H4 (cell line): ENCODE results near the gene SIX4. TPM values are rescaled to one million over a fixed set of nuclear protein-coding genes. Genes with fewer than 3 reads are reported as not detected.
"Not testable (repeated sequence)": the region's sequence is repeated elsewhere in the genome, so short reads cannot be mapped to it uniquely, and the experiment has no call there.

Experiments used
- DNase-seq: peaks from one replicate; pipeline ENCODE4 v3.0.0-alpha.2; 2015; ENCODE audit warnings: low spot score
- total RNA-seq: library from RNA; depleted of rRNA; stranded (reverse); fragments of >200 nt; shearing (Covaris generic); gene quantifications from 2 replicates; pipeline ENCODE4 v1.2.3, GENCODE V29; 2014; rRNA removed

SIX4 gene
- total RNA-seq, result 8.3 and 12.6 TPM in 2 replicates

DNA sequence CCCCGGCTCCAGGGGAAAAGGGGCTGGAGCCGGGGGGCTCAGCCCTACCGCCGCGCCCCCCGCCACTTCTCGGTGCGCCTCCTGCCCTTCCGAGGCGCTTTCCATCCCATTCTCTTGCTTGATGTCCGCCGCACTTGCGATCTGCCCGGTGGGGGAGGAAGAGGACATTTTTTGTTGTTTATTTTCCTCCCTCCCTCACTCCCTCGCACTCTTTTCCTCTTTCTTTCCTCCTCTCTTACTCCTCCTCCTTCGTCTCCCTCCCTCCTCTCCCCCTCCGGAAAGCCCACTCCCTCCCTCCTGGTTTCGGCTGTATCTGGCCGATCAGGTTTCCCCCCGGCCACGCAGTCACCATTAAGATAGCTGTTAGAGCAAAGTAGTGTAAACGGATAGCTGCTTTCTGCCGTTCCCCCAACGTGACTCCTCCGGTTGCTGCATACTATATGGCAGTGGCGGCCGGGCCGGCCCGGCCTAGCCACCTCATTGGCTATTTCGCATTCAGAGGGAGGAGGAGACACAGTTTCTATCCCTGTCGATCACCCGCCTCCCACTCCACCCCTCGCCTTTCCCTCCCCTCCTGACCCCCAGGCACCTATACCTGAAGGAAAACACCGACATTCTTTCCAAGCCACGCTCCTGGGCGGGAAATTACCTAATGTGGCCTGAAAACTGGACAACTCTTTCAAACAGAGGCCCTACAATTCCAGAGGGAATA, at the start of gene SIX4:
Gene SIX4 (minus strand): TSS at position 445 of the 712 bp plus-strand sequence. CDS start 277 bp downstream, at position 168.
- peak; percentile 80 for DNase-seq

GRCh38 chr14:60773558-60773957, 49.4 kb upstream of the SIX4 start:
- DNase-seq, result no peak

DNA sequence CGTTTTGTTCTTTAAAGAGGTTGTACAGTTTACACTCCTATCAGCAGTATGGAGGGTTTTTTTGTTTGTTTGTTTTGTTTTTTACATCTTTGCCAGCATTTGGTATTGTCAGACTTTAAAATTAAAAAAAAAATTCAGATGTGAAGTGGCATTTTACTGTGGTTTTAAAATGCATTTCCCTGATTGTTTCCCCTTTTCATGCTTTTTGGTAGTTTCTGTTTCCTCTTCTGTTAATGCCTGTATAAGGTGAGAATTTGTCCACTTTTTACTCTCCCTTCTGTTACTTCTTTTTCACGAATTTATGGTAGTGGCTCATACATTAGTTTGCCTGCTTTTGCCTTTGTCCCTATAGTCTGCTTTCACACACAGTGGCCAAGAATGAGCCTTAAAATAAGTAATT, 47.0 kb upstream of the SIX4 start:
- DNase-seq, result no peak

- DNase-seq, result no peak
These were observed 44.5 kb upstream of the SIX4 start for GRCh38 chr14:60768602-60769001.

GRCh38 chr14:60760644-60761364, 36.7 kb upstream of the SIX4 start:
- no peak for DNase-seq

DNA sequence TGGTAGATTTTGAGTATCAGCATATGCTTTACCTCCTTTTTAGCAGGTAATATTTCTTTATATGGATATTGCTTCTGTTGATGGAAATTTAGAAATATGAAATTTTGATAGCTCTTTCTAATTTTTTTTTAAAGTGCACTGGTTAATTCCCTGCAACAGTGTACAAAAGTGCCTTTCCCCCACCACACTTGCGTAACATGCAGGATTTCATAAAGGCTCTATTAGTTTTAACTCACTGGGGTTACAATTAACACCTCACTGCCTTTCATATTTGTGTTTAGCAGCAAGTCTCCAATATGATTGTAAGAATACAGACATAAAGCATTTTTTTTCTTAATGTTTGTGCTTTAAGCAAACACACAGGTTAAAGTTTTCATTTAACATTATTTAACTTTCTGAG, 36.1 kb upstream of the SIX4 start:
- no peak for DNase-seq

DNA sequence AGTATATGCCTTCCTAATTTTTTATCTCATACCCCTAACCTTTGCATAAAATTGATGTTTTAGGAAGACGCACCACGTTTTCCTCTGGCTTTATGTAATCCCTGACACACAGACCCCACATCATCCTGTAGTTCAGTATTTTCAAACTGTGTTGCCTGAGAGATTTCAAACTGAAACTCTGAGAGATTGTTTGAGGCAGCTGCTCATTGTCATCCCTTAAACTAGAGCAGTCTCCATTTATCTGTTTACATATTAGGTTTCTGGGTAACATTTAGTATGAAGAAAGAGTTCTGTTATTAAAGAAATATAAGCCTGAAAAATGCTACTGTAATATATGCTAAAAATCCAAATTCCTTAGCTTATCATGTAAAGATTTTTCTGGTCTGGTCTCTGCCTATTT, 34.7 kb upstream of the SIX4 start:
- no peak for DNase-seq

DNA sequence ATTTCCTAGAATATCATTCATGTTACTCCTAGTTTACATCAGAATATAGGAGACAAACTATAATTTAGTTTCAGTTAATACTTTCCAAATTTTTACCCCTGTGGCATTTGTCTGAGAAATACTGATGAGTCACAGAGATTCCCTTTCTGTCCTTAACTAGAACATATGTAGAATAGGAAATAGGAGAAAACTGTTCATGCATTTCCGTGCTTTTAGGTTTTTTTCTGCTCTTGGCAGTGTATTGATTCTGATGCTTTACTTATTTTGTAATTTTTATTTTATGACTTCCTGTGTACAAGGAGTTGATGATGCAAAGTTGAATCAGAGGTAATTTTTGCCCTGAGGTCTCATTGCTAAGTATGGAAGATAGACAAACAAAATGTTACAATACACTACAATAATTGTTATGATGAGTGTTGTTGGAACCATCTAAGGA, 33.4 kb upstream of the SIX4 start:
- DNase-seq, result peak; percentile 4

- DNase-seq, result no peak
These were observed 32.7 kb upstream of the SIX4 start for GRCh38 chr14:60756847-60757246.

DNA sequence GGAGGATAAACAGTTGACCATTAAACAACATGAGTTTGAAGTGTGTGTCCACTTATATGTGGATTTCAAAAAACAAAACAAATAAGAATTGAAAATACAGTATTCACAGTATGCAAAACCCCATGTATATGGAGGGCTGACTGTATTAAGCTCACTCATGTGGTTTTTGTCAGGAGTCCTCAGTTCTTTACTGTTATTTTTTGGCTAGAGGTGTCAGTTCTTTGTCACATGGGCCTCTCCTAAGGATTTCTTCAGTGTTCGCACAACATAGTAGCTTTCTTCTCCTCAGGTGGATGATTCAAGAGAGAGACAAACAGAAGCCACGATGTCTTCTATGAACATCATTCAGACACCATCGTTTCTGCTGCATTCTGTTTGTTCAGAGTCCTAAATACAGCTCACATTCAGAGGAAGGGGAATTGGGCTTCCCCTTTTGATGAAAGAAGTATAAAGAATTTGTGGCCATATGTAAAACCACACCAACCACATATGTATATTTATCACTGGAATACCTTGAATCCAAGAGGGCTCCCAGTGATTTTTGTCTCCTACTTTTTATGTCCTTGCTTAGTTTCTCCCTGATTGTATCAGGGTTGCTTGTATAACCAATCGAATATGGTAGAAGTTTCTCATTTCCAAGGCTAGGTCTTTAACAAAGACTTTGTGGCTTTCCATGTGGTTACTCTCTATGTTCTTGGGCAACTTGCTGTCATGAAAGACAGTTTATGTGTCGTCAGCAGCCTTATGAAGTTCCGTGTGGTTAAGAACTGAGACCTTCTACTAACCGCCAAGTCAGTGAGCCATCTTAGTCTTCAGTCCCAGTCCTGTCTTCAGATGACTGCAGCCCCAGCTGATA, 29.3 kb upstream of the SIX4 start:
- DNase-seq, result peak; percentile 76

- no peak for DNase-seq
These were observed 20.4 kb upstream of the SIX4 start for GRCh38 chr14:60744566-60744965.

- no peak for DNase-seq
These were observed 14.8 kb upstream of the SIX4 start for GRCh38 chr14:60738843-60739508.

DNA sequence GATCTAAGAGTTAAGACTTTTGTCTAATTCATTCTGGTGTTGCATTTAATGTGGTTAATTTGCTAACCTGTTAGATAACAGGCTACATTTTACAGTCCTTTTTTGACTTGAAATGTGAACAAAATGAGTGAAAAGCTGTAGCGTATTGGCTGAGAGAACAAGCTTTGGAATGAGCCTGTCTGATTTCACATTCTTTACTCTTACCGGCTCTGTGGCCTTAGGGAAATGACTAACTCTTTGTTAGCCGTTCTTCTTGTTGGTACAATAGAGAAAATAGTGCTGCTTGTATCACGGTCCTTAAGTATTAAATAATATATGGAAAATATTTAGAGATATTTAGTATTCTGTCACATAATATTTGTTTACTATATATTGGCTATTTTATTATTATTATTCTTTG, 12.3 kb upstream of the SIX4 start:
- DNase-seq, result peak; percentile 14

DNA sequence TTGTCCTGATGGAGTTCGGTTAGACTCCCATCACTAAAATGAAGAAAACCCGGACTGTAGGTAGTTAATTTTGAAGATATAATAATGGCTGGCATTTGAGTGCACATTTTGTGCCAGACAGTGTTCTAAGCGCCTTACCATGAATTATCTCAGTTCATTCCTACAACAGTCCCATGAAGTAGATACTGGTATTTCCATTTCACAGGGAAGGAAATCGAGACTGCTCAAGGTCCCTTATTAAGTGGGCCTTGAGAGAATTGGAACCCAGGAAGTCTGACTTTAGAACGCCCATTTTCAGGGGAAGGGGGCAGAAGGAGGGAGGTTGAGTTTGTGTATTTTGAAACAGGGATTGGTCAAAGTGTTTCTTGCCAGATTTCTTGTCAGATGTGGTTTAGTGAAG, 11.3 kb upstream of the SIX4 start:
- no peak for DNase-seq

DNA sequence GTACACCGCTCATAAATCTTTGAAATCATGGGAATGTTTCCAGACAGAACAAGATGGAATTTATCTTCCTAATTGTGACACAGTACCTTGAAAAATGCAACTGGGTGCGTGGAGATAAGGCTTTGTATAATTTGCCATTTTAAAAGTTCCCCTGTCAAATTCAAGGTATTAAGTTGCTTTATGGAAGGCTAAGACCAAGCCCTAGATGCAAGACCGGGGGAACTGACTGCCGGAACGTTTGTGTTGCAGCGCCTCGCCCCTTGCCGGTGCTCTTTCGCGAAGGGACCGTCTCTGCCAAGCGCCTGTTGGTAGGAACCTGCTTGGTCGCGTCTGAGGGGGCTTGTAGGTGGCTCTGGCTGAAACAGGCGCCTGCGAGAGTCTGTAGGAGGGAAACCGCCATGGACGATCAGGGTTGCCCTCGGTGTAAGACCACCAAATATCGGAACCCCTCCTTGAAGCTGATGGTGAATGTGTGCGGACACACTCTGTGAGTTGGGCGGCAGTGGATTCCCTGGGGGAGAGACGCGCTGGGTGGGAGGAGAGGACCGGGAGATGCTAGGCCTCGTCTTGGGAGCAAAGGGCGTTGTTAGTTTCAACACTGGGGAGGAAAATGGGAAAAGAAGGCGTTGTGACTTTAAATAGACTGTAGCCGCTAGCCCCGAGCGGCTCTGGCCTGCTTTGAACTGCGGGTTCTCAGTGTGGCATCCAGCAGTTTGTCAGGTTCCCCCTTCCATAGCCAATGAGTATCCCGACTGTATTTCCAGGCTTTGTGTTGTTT, 10.5 kb upstream of the SIX4 start, which contains the start of gene MNAT1:
Gene MNAT1 (plus strand): TSS at position 297 of the 778 bp plus-strand sequence. CDS start 102 bp downstream, at position 399.
- DNase-seq, result peak; percentile 68

- no peak for DNase-seq
These were observed 8.8 kb upstream of the SIX4 start for GRCh38 chr14:60732840-60733483.

- DNase-seq, result not testable (repeated sequence)
These were observed 7.1 kb upstream of the SIX4 start for GRCh38 chr14:60731291-60731690.

DNA sequence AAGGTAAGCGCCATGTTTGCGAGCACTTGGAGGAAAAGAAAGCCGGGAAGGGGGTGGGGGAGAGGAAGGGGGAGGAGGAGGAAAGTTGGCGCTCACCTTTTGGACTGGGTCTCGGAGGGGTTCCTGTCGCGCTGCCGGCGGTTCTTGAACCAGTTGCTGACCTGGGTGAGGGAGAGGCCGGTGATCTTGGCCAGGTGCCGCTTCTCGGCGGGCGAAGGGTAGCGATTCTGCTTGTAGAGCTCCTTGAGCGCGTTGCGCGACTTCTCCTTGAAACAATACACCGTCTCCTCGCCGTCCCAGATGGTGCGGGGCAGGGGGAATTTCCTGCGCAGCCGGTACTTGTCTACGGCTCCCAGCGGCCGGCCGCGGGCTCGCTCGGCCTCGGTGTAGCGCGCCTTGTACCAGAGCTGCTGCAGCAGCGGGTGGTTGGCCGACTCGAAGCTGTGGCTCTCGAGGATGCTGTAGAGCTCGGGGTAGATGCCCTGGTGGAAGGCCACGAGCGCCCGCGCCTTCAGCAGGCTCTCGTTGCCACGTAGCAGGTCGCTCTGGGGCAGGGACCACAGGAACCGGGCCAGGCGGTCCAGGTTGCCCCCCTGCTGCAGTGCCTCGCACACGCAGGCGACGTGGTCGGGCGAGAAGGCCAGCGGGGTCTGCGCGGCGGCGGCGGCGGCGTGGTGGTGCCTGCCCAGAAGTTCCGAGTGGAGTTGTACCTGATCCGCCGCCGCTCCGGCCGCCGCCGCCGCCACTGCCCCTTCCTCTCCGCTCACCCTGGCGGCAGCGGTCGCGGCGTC, 840 bp downstream of the SIX4 start:
- peak; percentile 23 for DNase-seq

DNA sequence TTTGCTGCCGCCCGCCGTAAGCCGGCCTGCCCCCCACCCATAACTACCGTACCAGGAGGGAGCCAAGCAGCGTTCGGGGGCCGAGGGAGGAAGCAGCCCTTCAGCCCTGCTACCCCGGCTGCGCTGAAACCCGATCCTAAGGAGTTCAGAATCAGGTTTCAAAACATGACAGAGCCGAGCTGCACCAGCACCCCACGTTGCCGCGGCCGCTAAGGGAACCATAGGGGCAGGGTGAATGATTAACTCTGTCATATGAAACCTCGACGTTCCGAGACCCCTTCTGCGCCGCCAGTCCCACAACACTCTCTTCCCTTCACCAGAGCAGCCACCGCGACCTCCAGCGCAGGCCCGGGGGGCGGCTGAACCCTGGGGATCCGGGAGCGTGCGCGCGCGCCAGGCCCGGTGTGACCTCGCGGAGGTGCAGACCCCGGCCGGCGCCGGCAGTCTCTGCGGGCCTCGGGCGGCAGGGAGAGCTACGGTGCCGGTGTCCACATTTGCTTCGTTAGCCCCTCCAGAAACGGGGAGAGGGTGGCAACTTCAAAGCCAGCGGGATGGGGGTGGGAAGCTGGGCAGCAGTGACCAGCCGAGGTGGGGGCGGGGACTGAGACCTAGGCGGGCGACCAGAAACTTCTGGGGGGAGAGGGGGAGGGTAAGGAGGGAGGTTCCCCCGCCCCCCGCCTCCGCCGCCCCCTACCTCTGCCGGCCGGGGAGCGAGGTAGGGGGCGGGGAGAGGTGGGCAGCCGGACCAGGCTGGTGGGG, 1.6 kb downstream of the SIX4 start:
- peak; percentile 22 for DNase-seq
